Measurements from ENCODE around the gene RPGRIP1.
"Not testable (repeated sequence)": the region's sequence is repeated elsewhere in the genome, so short reads cannot be mapped to it uniquely, and the experiment has no call there.

The RPGRIP1 gene

DNA sequence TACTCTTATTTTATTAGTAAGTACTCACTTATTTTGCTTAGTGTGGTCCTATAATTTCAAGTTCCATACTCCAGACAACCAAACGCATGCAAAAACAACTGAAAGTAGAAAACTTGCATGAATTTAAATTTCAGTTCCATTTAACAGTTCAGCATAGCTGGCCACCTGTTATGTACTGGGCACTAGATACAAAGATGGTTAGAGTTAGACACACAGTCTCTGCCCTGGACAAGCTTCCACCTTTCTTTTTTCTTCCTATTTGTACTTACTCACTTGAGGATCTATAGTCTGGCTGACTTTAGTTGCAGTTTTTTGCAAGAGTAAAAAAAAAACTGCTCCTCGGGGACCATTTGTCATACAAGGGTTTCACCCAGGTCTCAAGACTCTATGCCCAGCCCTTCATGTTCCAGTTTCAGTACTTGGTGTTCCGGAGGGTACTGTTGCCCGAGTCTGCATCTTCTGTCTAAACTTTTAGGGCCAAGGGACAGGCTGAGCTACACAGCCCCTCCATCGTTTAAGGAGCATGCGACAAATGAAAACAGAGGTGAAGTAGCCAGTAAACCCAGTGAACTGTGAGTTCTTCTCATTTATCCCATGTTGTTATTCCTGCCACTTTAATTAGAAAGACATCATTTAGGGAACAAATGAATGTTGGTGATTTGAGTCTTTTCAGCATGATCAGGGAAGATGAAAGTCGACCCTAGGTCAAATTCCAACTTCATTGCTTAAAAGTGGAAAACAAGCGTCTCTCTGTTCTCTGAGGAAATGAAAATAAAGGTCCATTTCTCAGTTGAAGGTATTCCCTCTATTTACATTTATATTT lies 22.3 kb downstream of the RPGRIP1 start:
- no peak for DNase-seq

DNA sequence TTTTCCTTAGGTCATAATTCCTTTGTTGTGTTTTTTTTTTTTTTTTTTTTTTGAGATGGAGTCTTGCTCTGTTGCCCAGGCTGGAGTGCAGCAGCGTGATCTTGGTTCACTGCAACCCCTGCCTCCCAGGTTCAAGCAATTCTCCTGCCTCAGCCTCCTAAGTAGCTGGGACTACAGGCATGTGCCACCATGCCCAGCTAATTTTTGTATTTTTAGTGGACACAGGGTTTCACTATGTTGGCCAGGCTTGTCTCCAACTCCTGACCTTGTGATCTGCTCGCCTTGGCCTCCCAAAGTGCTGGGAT lies 22.9 kb downstream of the RPGRIP1 start:
- not testable (repeated sequence) for DNase-seq

DNA sequence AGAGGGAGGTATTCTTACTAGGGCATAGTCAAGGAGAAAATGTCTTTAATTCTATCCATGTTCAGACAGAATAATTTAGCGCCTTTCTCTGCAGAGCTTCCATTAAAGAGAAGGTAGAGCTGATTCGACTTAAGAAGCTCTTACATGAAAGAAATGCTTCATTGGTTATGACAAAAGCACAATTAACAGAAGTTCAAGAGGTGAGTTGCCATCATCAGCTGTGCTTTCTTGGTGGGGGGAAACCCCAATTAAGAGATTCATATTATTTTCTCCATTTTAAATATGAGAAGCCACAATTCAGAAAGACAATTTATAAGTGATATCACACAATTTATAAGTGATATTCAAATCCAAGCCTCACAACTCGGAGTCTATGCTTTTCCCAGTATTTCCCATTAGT lies 27.8 kb downstream of the RPGRIP1 start:
- no peak for DNase-seq

DNA sequence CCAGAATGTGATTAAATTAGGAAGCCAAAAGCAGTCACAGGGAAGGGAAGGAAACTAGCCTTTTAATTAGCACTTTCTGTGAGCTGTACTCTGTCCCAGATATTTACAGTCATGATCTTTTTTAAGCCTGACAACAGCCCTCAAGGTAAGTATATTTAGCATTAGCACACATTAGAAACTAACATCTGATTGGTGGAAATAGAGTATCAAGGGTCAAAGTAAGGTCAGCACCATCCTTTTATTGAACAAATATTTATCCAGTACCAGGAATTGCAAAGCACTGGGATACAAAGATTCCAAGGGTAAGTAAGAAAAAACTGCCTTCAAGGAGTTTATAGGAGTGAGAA lies 28.2 kb downstream of the RPGRIP1 start:
- DNase-seq = no peak

DNA sequence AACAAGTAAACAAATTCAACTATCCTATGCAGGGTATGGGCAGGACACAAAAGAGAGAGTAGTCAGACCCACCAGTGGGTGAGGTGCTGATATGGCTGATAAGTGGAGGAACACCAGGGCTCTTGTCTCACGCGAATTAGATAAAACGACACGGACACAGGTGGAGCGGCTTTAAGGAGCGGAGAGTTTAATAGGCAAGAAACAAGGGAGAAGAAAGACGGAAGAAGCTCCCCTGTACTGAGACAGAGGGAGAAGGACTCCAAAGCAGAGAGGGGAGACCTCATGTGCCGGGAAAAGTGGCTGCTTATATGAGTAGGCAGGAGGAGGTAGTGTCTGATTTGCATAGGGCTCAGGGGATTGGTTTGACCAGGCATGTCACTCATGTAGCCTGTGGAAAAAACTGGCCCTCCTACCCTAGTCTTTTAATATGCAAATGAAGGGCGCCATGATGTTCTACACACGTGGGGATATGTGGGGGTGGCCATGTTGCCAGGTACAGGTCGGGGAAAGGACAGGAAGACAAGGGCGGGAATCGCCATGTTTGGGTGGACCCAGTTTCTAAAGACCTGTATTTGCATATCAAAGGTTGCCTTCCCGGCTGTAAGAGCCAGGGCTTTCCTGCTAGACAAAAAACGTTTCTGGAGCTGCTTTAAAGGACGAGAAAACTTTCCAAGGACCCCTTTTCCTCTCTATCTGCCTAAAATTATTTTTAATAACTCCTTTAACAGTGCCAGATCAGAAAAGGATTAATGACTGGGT lies 28.8 kb downstream of the RPGRIP1 start:
- DNase-seq = no peak

DNA sequence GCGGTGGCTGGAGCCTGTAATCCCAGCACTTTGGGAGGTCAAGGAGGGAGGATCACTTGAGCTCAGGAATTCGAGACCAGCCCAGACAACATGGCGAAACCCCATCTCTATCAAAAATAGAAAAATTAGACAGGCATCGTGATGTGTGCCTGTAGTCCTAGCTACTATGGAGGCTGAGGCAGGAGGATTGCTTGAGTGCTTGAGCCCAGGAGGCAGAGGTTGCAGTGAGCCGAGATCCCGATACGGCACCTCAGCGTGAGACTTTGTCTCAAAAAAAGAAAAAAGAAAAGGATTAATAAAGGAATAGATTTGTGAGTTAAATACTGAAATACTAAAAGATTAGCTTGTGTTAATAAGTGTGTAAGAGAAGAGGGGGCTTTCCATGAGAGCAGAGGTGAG lies 29.4 kb downstream of the RPGRIP1 start:
- no peak for DNase-seq

DNA sequence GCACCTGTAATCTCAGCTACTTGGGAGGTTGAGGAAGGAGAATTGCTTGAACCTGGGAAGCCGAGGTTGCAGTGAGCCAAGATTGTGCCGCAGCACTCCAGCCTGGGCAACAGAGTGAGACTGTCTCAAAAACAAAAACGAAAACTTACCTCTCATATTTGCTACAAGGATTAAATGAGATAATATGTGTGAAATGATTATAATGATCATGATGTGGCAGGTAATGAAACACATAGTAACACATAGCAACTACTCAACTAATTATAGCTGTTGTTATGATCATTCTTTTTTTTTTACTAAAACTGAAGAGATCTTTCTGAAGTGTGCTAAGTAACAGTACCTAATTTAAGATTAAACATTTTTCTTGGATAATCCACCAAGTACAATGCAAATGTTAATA lies 30.1 kb downstream of the RPGRIP1 start:
- no peak for DNase-seq

DNA sequence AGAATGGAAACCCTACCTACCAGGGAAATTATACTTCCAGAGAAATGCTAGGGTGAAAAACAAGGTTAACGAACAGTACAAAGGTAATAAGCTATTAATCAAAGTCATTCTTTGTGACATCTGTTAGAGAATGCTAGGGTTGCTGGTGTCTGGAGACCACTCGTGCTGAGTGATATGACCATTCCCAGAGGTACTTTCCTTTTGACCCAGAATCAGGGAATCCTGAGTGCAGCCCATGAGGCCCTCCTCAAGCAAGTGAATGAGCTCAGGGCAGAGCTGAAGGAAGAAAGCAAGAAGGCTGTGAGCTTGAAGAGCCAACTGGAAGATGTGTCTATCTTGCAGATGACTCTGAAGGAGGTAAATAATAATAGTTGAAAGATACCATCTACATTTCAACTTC lies 31.7 kb downstream of the RPGRIP1 start:
- DNase-seq = no peak

DNA sequence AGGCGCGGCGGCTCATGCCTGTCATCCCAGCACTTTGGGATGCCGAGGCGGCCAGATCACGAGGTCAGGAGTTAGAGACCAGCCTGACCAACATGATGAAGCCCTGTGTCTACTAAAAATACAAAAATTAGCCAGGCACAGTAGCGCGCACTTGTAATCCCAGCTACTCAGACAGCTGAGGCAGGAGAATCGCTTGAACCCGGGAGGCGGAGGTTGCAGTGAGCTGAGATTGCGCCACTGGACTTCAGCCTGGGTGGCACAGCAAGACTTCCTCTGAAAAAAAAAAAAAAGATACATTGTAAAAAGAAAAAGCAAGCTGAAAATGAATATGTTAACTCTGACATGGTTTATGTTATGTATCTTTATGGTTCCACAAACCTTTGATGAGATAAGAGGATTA lies 33.6 kb downstream of the RPGRIP1 start:
- no peak for DNase-seq

DNA sequence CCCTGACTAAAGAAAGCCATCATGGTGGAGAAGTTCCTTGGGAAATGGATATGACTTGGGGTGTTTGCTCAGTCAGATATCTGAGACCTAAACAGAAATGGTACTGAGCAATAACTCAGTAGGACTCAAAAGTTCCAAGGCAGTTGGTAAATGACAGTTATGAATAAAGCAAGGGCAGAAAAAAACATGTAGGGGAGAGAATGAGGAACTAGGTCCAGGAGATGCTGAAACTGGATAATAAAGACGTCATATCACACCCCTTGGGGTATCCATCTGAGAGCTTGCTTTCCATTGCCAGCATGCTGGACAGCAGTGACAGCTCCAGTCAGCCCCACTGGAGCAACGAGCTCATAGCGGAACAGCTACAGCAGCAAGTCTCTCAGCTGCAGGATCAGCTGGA lies 37.5 kb downstream of the RPGRIP1 start:
- DNase-seq = no peak

DNA sequence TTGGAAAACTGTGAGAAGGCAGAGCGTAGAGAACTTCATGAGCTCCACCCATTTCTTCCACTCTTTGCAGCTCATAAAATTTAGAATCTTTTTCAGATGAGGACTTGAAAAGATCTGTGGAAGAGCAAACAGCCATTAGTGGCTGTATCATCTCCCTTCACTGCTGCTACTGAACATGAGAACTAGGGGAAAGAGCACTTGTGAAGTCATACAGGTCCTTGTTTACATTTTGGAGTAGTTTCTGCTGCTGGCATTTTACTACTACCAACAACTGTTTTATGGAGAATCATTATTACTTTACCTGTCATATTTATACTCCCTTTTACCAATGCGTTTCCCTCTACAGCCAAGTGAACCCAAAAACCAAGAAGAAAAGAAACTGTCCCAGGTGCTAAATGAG lies 41.0 kb downstream of the RPGRIP1 start:
- DNase-seq = no peak

DNA sequence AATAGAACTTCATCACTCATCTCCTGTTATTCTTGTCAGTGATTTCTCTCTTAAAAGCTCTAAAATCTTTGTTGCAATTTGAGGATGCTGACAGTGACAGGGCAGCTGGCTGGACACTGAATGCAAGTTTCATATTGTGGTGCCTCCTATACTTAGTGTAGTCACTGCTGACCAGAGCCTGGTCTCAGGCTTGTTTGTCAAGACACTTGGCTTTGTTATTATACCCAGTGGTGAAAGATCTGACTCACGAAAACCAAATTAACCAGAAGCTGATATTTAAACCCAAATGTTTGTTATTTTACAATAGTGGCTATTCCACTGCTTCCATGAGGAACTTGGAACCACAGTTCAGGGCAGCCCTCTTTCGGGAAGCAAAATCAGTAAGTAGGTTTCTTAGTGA lies 42.8 kb downstream of the RPGRIP1 start:
- no peak for DNase-seq

DNA sequence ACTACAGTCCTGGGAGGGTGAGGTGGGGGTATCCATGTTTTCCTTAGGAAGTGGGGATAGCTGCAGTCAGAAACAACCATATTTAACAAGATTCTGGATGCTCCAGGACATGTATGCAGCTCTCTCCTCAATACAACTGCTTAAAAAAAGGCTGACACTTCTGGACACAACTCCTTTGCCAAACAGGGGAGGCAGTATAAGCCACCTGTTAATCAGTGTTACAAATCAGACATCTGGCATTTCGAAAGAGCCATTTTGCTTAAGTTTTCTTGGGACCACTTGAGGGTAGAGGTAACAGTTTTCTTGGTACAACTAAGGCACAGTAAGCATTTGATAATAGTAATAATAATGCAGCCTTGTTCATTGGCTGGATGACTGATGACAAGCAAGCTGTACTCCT lies 47.1 kb downstream of the RPGRIP1 start:
- DNase-seq = no peak
